ENCODE results near the gene BID.

DNA sequence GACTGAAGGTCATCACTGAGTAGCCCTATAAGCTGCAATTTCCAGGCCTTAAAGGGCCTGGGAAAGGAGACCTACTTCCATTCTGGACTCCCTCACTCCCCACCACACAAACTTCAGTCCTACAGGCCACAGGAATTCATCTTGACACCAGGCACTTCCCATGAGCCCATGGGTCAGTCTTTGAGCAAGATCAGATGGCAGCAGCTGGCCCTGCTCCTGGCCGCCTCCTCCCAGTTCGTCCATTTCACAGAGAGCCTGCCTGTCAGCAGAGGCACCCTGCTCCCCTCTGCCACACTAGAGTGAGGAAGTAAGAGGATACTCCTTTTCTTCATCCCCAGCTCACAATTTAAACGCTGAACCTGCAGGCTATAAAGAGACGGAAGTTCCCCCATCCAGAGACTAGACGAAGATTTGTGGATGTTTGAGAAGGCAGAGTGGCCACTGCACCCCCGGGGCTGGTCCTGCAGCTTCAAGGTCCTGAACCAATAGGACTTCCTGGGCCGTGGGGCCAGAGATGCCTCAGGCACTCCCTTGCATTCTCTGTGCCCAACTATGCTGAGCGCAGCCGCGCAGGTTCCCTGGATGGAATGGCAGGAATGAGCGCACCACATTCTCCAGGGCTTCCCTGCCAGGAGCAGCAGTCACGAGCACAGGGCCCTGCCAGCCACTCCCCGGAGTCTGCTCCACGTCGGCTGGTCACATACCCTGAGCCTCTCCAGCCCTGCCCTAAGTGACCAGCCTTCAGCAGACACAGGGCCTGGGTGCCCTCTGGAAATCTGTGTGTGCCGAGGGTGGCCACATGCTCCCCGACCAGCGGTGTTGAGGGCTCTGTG, 33.5 kb upstream of the BID start:
- TF ChIP-seq EZH2 (IDR thresholded peaks at IDR 0.05; ENCODE audit: insufficient read depth, poor library complexity, severe bottlenecking) (no peak), EZH2phosphoT487 (IDR thresholded peaks at IDR 0.05; ENCODE audit: insufficient read depth, low read depth) (no peak)
